SK-N-SH (cell line): ENCODE data around the gene TMEM127. TPM values are rescaled to one million over a fixed set of nuclear protein-coding genes. Genes with fewer than 3 reads are reported as not detected.
A peak's percentile ranks its signal among the peaks of the same experiment; 100 is the strongest.
"Not testable (repeated sequence)": the region's sequence is repeated elsewhere in the genome, so short reads cannot be mapped to it uniquely, and the experiment has no call there.

ENCODE experiments used
- CTCF ChIA-PET: fragments of 300-600, 350-600 bp; formaldehyde crosslinking; extraction: SDS; loops from one replicate; lab custom pipeline; 2021; lab: Yijun Ruan, JAX
- POLR2A ChIA-PET: fragments of 350-600 bp; sonication (Branson Sonifier 250); formaldehyde crosslinking; extraction: SDS; loops from one replicate; lab custom pipeline; 2020; ENCODE audit warnings: antibody characterized with exemption, inconsistent platforms; lab: Yijun Ruan, JAX
- DNase-seq: peaks from one replicate; pipeline ENCODE4 v3.0.0; 2012
- H2AFZ ChIP-seq: fragments of 200-600 bp; sonication (generic); 2 replicates; pipeline ENCODE4 v1.8.1; 2016; ENCODE audit warnings: antibody characterized with exemption, mild to moderate bottlenecking, low read depth
- H3F3A ChIP-seq: fragments of 200-600 bp; sonication (generic); replicated peaks from 2 replicates; pipeline ENCODE3; 2016; ENCODE audit warnings: antibody characterized with exemption, mild to moderate bottlenecking; ENCODE audit not compliant: insufficient read depth
- H3K27ac ChIP-seq, 2 experiments: fragments of 200-500 bp in 1 of 2; fragments of 200-600 bp in 1 of 2; sonication (Bioruptor generic) in 1 of 2; sonication (generic), shearing (Covaris generic) in 1 of 2; 2 replicates each; pipeline versions ENCODE4 v1.5.1 to v1.6.1; 2014 to 2016; ENCODE audit warnings: low read depth in 2 of 2, inconsistent platforms in 1 of 2, low read length in 1 of 2, mild to moderate bottlenecking in 1 of 2, mixed read lengths in 1 of 2
- H3K27me3 ChIP-seq: fragments of 200-600 bp; sonication (generic), shearing (Covaris generic); 2 replicates; pipeline ENCODE4 v1.6.1; 2016; ENCODE audit warnings: mixed run types; ENCODE audit not compliant: insufficient read depth
- H3K36me3 ChIP-seq, 2 experiments: fragments of 200-500 bp in 1 of 2; fragments of 200-600 bp in 1 of 2; sonication (Bioruptor generic) in 1 of 2; sonication (generic) in 1 of 2; replicated peaks in 1 of 2; 2 replicates each; pipeline versions ENCODE3 to v1.5.1; 2014 to 2016; ENCODE audit warnings: low read length in 1 of 2, mild to moderate bottlenecking in 1 of 2; ENCODE audit not compliant: insufficient read depth in 2 of 2, control insufficient read depth in 1 of 2
- H3K4me1 ChIP-seq, 2 experiments: fragments of 200-500 bp in 1 of 2; fragments of 200-600 bp in 1 of 2; sonication (Bioruptor generic) in 1 of 2; sonication (generic), shearing (Covaris generic) in 1 of 2; 2 replicates each; pipeline versions ENCODE4 v1.5.1 to v1.6.1; 2014 to 2016; ENCODE audit warnings: low read depth in 1 of 2, low read length in 1 of 2, mixed run types in 1 of 2; ENCODE audit not compliant: insufficient read depth in 2 of 2, control insufficient read depth in 1 of 2
- H3K4me2 ChIP-seq: fragments of 200-600 bp; sonication (generic), shearing (Covaris generic); 2 replicates; pipeline ENCODE4 v1.6.1; 2017; ENCODE audit warnings: mixed run types
- H3K4me3 ChIP-seq, 2 experiments: fragments of 200-500 bp in 1 of 2; fragments of 200-600 bp in 1 of 2; sonication (Bioruptor generic) in 1 of 2; sonication (generic), shearing (Covaris generic) in 1 of 2; 2 replicates each; pipeline versions ENCODE4 v1.5.1 to v1.8.1; 2014 to 2016; ENCODE audit warnings: low read depth in 2 of 2, inconsistent platforms in 1 of 2, low read length in 1 of 2, mild to moderate bottlenecking in 1 of 2, mixed read lengths in 1 of 2, moderate library complexity in 1 of 2
- H3K79me2 ChIP-seq: fragments of 200-600 bp; sonication (generic); 2 replicates; pipeline ENCODE4 v1.8.1; 2017; ENCODE audit warnings: mild to moderate bottlenecking; ENCODE audit not compliant: insufficient read depth
- H3K9ac ChIP-seq: fragments of 200-600 bp; sonication (generic); 2 replicates; pipeline ENCODE4 v1.6.1; 2017; ENCODE audit warnings: mixed run types
- H3K9me2 ChIP-seq: fragments of 200-600 bp; sonication (generic); 2 replicates; pipeline ENCODE4 v1.6.1; 2017; ENCODE audit warnings: mixed run types
- H3K9me3 ChIP-seq: fragments of 200-600 bp; sonication (generic); 2 replicates; pipeline ENCODE4 v1.6.1; 2017; ENCODE audit warnings: mixed run types, mild to moderate bottlenecking, moderate library complexity
- H4K20me1 ChIP-seq: fragments of 200-600 bp; sonication (generic); 2 replicates; pipeline ENCODE4 v1.6.1; 2017; ENCODE audit warnings: mild to moderate bottlenecking, mixed run types; ENCODE audit not compliant: insufficient read depth
- CHD2 ChIP-seq: fragments of 150-350 bp; IDR thresholded peaks from 2 replicates; pipeline ENCODE4 v1.6.1; 2018; ENCODE audit warnings: low read length; ENCODE audit not compliant: partially characterized antibody
- FOXM1 ChIP-seq: IDR thresholded peaks from 2 replicates; pipeline ENCODE4 v1.4.0; 2012; ENCODE audit warnings: low read depth, mild to moderate bottlenecking
- GABPA ChIP-seq: IDR thresholded peaks from 2 replicates; pipeline ENCODE4 v1.4.0; 2012; ENCODE audit warnings: low read depth, mild to moderate bottlenecking
- MXI1 ChIP-seq: IDR thresholded peaks from 2 replicates; pipeline ENCODE4 v1.6.1; 2012; ENCODE audit warnings: mild to moderate bottlenecking, low read depth, low read length, improper control_type of control experiment
- WGBS: methylation state at CpG from one replicate; pipeline ENCODE4 v1.1.6; 2017; ENCODE audit warnings: low lambda C conversion rate; 5-methylcytosine and 5-hydroxymethylcytosine counted together
- polyA plus RNA-seq, 3 experiments: library from polyadenylated mRNA; depleted of rRNA; stranded (reverse); fragments of >200 nt; gene quantifications; 2 replicates each; pipeline ENCODE4 v1.2.3, GENCODE V29; 2012
- TF ChIP-seq, protein P1 (sequence below): IDR thresholded peaks from 2 replicates; pipeline ENCODE4 v1.4.0; 2012; ENCODE audit warnings: low read depth, borderline replicate concordance

Gene TMEM127
- polyA plus RNA-seq, 1 of the 3 experiments (the other 2 are of a cell fraction) = 40.9 TPM

- DNase-seq = no peak
- Histone ChIP-seq H2AFZ (no peak overlapping the region), H3K9ac (no peak overlapping the region), H3K9me3 (no peaks in the 10 kb centered on the region), H3K9me2 (no peaks in the 10 kb centered on the region), H3K27me3 (no peaks in the 10 kb centered on the region), H3K4me1 (peaks cover 24 to 35% of the 10 kb centered on the region in 2 experiments; a peak in 3 of 4 replicates), H3K79me2 (peaks cover 89% of the 10 kb centered on the region), H3K27ac (peak overlapping the region in 1 of 2 experiments; percentile 70; a peak in 2 of 4 replicates), H3K4me2 (0 out of 2 replicates have a peak overlapping the region, but pooled peaks have one; percentile 27), H3K36me3 (peaks cover 20 to 32% of the 10 kb centered on the region in 2 experiments), H3F3A (peaks cover 18% of the 10 kb centered on the region), H3K4me3 (no peak overlapping the region), H4K20me1 (peaks cover 42% of the 10 kb centered on the region)
- WGBS = 95% methylated on average over 4 of the region's 7 CpGs
- ChIA-PET CTCF (interaction anchor here (0.9 to 4.0 kb wide), 4 partner anchors 83 to 266 kb away, joined by 5 to 24 read pairs (median 14); no protein-coding TSS in a partner anchor), POLR2A (no interaction called here)
- TF ChIP-seq CHD2 (no peak), GABPA (no peak), MXI1 (no peak), FOXM1 (no peak)
Measured at GRCh38 chr2:96258166-96259022, 7.4 kb downstream of the TMEM127 start.

DNA sequence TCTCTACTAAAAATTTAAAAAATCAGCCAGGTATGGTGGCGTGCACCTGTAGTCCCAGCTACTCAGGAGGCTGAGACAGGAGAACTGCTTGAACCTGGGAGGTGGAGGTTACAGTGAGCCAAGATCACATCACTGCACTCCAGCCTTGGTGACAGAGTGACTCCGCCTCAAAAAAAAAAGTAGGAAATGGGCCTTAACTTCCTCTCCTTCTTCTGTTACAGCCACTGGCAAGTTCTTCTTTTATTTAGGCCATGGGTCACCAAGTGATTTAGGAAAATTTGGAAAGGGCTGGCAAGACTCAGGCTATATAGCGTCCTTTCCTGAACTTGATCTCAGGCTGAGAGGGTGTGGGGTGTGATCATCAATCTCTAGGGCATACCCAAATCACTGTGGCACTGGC is 8.1 kb downstream of the TMEM127 start:
- POLR2A ChIA-PET, H3K9ac ChIP-seq, H3K27me3 ChIP-seq, H2AFZ ChIP-seq, H3K9me2 ChIP-seq, H3K4me2 ChIP-seq, DNase-seq, H3K4me3 ChIP-seq, H3K9me3 ChIP-seq, CTCF ChIA-PET: not testable (repeated sequence)
- H3F3A ChIP-seq = peaks cover 19% of the 10 kb centered on the region
- H3K79me2 ChIP-seq = peaks cover 82% of the 10 kb centered on the region
- H4K20me1 ChIP-seq = peaks cover 39% of the 10 kb centered on the region
- WGBS = 97% methylated on average over 3 of the region's 3 CpGs
- H3K36me3 ChIP-seq = peaks cover 22 to 39% of the 10 kb centered on the region in 2 experiments
- H3K4me1 ChIP-seq = peaks cover 24 to 35% of the 10 kb centered on the region in 2 experiments; a peak in 3 of 4 replicates
- H3K27ac ChIP-seq = peak overlapping the region in 1 of 2 experiments; percentile 70; a peak in 2 of 4 replicates

DNA sequence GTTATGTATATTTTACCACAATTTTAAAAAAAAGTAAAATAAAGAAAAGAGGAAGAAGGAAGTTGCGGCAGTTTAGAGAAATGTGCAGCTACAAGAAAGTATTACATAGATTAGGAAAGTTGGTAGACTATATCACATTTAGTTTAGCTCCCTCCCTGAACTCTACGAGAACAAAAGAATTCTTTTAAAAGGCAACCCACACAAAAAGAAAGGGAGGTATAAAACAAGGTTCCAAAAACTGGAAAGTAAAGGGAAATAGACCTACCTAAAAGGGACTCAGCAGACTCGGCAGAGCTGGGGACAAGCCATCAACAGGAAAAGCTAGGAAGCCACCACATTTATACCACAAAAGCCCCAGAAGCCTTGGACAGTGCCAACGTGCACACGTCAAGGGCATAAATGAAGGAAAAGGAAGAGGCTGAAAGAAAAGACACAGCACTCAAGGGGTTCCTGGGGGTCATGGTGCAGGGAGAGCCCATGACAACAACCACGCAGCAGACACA is 9.1 kb downstream of the TMEM127 start:
- DNase-seq = no peak
- TF ChIP-seq, protein P1, sequence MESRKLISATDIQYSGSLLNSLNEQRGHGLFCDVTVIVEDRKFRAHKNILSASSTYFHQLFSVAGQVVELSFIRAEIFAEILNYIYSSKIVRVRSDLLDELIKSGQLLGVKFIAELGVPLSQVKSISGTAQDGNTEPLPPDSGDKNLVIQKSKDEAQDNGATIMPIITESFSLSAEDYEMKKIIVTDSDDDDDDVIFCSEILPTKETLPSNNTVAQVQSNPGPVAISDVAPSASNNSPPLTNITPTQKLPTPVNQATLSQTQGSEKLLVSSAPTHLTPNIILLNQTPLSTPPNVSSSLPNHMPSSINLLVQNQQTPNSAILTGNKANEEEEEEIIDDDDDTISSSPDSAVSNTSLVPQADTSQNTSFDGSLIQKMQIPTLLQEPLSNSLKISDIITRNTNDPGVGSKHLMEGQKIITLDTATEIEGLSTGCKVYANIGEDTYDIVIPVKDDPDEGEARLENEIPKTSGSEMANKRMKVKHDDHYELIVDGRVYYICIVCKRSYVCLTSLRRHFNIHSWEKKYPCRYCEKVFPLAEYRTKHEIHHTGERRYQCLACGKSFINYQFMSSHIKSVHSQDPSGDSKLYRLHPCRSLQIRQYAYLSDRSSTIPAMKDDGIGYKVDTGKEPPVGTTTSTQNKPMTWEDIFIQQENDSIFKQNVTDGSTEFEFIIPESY = no peak
- POLR2A ChIA-PET = no interaction called here

More for the DNA sequence above, 9.1 kb downstream of the TMEM127 start:
- H2AFZ ChIP-seq = no peak overlapping the region
- H3K9ac ChIP-seq = no peak overlapping the region
- peaks cover 27 to 43% of the 10 kb centered on the region in 2 experiments; a peak in 3 of 4 replicates for H3K4me1 ChIP-seq
- H3K27ac ChIP-seq = no peak overlapping the region
- H3K9me2 ChIP-seq = no peaks in the 10 kb centered on the region
- peaks cover 29% of the 10 kb centered on the region for H3F3A ChIP-seq
- CTCF ChIA-PET = interaction anchor here (1.6 to 2.2 kb wide), 2 partner anchors 8 to 10 kb away, joined by 5 to 6 read pairs; partner anchors contain the start of gene CIAO1
- H3K36me3 ChIP-seq = peaks cover 24 to 44% of the 10 kb centered on the region in 2 experiments
- 93% methylated on average over 6 of the region's 6 CpGs for WGBS
- no peak overlapping the region for H3K4me3 ChIP-seq
- no peaks in the 10 kb centered on the region for H3K27me3 ChIP-seq
- H4K20me1 ChIP-seq = peaks cover 36% of the 10 kb centered on the region
- H3K79me2 ChIP-seq = peaks cover 71% of the 10 kb centered on the region
- H3K4me2 ChIP-seq = no peak overlapping the region
- H3K9me3 ChIP-seq = no peaks in the 10 kb centered on the region
